Measurements from ENCODE around the gene RLF.
"Not testable (repeated sequence)": the region's sequence is repeated elsewhere in the genome, so short reads cannot be mapped to it uniquely, and the experiment has no call there.

RLF gene

GRCh38 chr1:40174788-40175187 lies 13.6 kb downstream of the RLF start:
- no peak for DNase-seq

GRCh38 chr1:40176989-40177388 lies 15.8 kb downstream of the RLF start:
- not testable (repeated sequence) for DNase-seq

GRCh38 chr1:40178200-40178599 lies 17.0 kb downstream of the RLF start:
- no peak for DNase-seq

GRCh38 chr1:40179496-40180089 lies 18.4 kb downstream of the RLF start:
- DNase-seq: no peak

- DNase-seq: no peak
Observed at GRCh38 chr1:40183055-40183710, 22.0 kb downstream of the RLF start.

GRCh38 chr1:40184193-40184592 lies 23.0 kb downstream of the RLF start:
- DNase-seq: no peak

- peak; percentile 39 to 48 for DNase-seq
Observed at GRCh38 chr1:40185951-40186864, 25.0 kb downstream of the RLF start.

- DNase-seq: no peak
Observed at GRCh38 chr1:40187399-40187798, 26.2 kb downstream of the RLF start.

- DNase-seq: not testable (repeated sequence)
Observed at GRCh38 chr1:40194639-40195038, 33.5 kb downstream of the RLF start.

GRCh38 chr1:40197656-40198055 lies 36.5 kb downstream of the RLF start:
- no peak for DNase-seq

- DNase-seq: no peak
Observed at GRCh38 chr1:40199126-40199525, 37.9 kb downstream of the RLF start.

- no peak for DNase-seq
Observed at GRCh38 chr1:40204856-40205255, 43.7 kb downstream of the RLF start.

- no peak for DNase-seq
Observed at GRCh38 chr1:40210511-40211204, 49.5 kb downstream of the RLF start.

GRCh38 chr1:40218333-40218732 lies 57.1 kb downstream of the RLF start:
- DNase-seq: no peak

GRCh38 chr1:40221471-40221905 lies 60.3 kb downstream of the RLF start:
- DNase-seq: not testable (repeated sequence)

GRCh38 chr1:40221977-40222772 lies 61.0 kb downstream of the RLF start:
- no peak for DNase-seq

GRCh38 chr1:40224040-40224439 lies 62.9 kb downstream of the RLF start:
- no peak for DNase-seq

GRCh38 chr1:40226192-40226591 lies 65.0 kb downstream of the RLF start:
- no peak for DNase-seq

- DNase-seq: peak; percentile 22 to 30
Observed at GRCh38 chr1:40232444-40232843, 71.3 kb downstream of the RLF start.

- DNase-seq: no peak
Observed at GRCh38 chr1:40239626-40240025, 78.4 kb downstream of the RLF start.

- no peak for DNase-seq
Observed at GRCh38 chr1:40240390-40240789, 79.2 kb downstream of the RLF start.

- no peak for DNase-seq
Observed at GRCh38 chr1:40241362-40241761, 80.2 kb downstream of the RLF start.

All from activated CD4-positive, alpha-beta T cell treated with anti-CD3 and anti-CD28 coated beads, Interleukin-2, amount 50 U/mL, for 4 hours (primary cell).